GM23338 (cell line): Measurements from ENCODE around the gene AGO1.

ENCODE experiments used
- CREB1 ChIP-seq: fragments of 250-450 bp; sonication (Bioruptor Pico); IDR thresholded peaks from 2 replicates; pipeline ENCODE4 v1.5.0; 2020; ENCODE audit warnings: low read depth, mild to moderate bottlenecking, moderate library complexity
- ETS1 ChIP-seq: IDR thresholded peaks from 2 replicates; pipeline ENCODE4 v1.6.1; 2016; ENCODE audit warnings: antibody characterized with exemption
- EZH2 ChIP-seq: fragments of 200-600 bp; sonication (generic); IDR thresholded peaks from one replicate; pipeline ENCODE4 v1.8.0; 2017; ENCODE audit warnings: antibody characterized with exemption, mild to moderate bottlenecking, low read depth; ENCODE audit not compliant: unreplicated experiment
- EZH2phosphoT487 ChIP-seq: fragments of 200-600 bp; sonication (generic); IDR thresholded peaks from one replicate; pipeline ENCODE4 v1.8.1; 2018; ENCODE audit warnings: antibody characterized with exemption; ENCODE audit not compliant: unreplicated experiment
- JUNB ChIP-seq: IDR thresholded peaks from one replicate; pipeline ENCODE4 v1.6.1; 2016; ENCODE audit warnings: antibody characterized with exemption; ENCODE audit not compliant: unreplicated experiment
- NANOG ChIP-seq: IDR thresholded peaks from 2 replicates; pipeline ENCODE4 v1.6.1; 2016; ENCODE audit warnings: antibody characterized with exemption, borderline replicate concordance
- POLR2AphosphoS5 ChIP-seq: IDR thresholded peaks from 2 replicates; pipeline ENCODE4 v1.6.1; 2016; ENCODE audit warnings: antibody characterized with exemption, low read depth
- STAT1 ChIP-seq: IDR thresholded peaks from one replicate; pipeline ENCODE4 v1.6.1; 2016; ENCODE audit warnings: antibody characterized with exemption; ENCODE audit not compliant: unreplicated experiment
- ZNF114 ChIP-seq: fragments of 250-450 bp; sonication (Bioruptor Pico); IDR thresholded peaks from 2 replicates; pipeline ENCODE4 v1.5.0; 2020; ENCODE audit warnings: mild to moderate bottlenecking, moderate library complexity
- ZNF331 ChIP-seq: fragments of 250-450 bp; sonication (Bioruptor Pico); IDR thresholded peaks from 2 replicates; pipeline ENCODE4 v1.5.0; 2020; ENCODE audit warnings: low read depth, mild to moderate bottlenecking, moderate library complexity
- ZNF462 ChIP-seq: fragments of 250-450 bp; sonication (Bioruptor Pico); IDR thresholded peaks from 2 replicates; pipeline ENCODE4 v1.5.0; 2020; ENCODE audit warnings: mild to moderate bottlenecking, moderate library complexity
- TF ChIP-seq, protein P1 (sequence below): IDR thresholded peaks from one replicate; pipeline ENCODE4 v1.6.1; 2018; ENCODE audit warnings: antibody characterized with exemption; ENCODE audit not compliant: unreplicated experiment
- TF ChIP-seq, protein P2 (sequence below), 2 experiments: fragments of 200-600 bp in 1 of 2; sonication (generic) in 1 of 2; conservative IDR thresholded peaks; 2 replicates each; pipeline versions ENCODE4 v1.5.1 to v1.6.1; 2016 to 2017; ENCODE audit warnings: antibody characterized with exemption in 2 of 2, low read depth in 2 of 2, mild to moderate bottlenecking in 2 of 2, moderate library complexity in 1 of 2

GRCh38 chr1:35894183-35894582, 11.2 kb downstream of the AGO1 start:
- TF ChIP-seq, protein P1, sequence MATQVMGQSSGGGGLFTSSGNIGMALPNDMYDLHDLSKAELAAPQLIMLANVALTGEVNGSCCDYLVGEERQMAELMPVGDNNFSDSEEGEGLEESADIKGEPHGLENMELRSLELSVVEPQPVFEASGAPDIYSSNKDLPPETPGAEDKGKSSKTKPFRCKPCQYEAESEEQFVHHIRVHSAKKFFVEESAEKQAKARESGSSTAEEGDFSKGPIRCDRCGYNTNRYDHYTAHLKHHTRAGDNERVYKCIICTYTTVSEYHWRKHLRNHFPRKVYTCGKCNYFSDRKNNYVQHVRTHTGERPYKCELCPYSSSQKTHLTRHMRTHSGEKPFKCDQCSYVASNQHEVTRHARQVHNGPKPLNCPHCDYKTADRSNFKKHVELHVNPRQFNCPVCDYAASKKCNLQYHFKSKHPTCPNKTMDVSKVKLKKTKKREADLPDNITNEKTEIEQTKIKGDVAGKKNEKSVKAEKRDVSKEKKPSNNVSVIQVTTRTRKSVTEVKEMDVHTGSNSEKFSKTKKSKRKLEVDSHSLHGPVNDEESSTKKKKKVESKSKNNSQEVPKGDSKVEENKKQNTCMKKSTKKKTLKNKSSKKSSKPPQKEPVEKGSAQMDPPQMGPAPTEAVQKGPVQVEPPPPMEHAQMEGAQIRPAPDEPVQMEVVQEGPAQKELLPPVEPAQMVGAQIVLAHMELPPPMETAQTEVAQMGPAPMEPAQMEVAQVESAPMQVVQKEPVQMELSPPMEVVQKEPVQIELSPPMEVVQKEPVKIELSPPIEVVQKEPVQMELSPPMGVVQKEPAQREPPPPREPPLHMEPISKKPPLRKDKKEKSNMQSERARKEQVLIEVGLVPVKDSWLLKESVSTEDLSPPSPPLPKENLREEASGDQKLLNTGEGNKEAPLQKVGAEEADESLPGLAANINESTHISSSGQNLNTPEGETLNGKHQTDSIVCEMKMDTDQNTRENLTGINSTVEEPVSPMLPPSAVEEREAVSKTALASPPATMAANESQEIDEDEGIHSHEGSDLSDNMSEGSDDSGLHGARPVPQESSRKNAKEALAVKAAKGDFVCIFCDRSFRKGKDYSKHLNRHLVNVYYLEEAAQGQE: no peak
- TF ChIP-seq, protein P2, sequence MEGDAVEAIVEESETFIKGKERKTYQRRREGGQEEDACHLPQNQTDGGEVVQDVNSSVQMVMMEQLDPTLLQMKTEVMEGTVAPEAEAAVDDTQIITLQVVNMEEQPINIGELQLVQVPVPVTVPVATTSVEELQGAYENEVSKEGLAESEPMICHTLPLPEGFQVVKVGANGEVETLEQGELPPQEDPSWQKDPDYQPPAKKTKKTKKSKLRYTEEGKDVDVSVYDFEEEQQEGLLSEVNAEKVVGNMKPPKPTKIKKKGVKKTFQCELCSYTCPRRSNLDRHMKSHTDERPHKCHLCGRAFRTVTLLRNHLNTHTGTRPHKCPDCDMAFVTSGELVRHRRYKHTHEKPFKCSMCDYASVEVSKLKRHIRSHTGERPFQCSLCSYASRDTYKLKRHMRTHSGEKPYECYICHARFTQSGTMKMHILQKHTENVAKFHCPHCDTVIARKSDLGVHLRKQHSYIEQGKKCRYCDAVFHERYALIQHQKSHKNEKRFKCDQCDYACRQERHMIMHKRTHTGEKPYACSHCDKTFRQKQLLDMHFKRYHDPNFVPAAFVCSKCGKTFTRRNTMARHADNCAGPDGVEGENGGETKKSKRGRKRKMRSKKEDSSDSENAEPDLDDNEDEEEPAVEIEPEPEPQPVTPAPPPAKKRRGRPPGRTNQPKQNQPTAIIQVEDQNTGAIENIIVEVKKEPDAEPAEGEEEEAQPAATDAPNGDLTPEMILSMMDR (conservative IDR thresholded peaks at IDR 0.05; ENCODE audit: low read depth in 2 of 2): no peak
- TF ChIP-seq ETS1 (no peak), POLR2AphosphoS5 (no peak), EZH2phosphoT487 (no peak), EZH2 (no peak), ZNF114 (CRISPR knock-in tag) (no peak), ZNF331 (CRISPR knock-in tag) (no peak), CREB1 (CRISPR knock-in tag) (no peak), STAT1 (no peak), JUNB (no peak), ZNF462 (no peak), NANOG (no peak)
